Activated CD4-positive, alpha-beta T cell treated with anti-CD3 and anti-CD28 coated beads, Interleukin-2, amount 50 U/mL, for 4 hours (primary cell): ENCODE data around the gene SP9.

ENCODE experiments used
- DNase-seq, 2 experiments: peaks; one replicate each; pipeline ENCODE4 v3.0.0-alpha.2; 2020

SP9 gene

GRCh38 chr2:174333372-174334277 lies 1.1 kb upstream of the SP9 start:
- DNase-seq: no peak

- no peak for DNase-seq
These were observed 457 bp upstream of the SP9 start for GRCh38 chr2:174334278-174334715.

- DNase-seq: no peak
These were observed 667 bp downstream of the SP9 start for GRCh38 chr2:174335254-174335987.

GRCh38 chr2:174335988-174336500 lies 1.3 kb downstream of the SP9 start:
- no peak for DNase-seq

GRCh38 chr2:174336501-174337336 lies 2.0 kb downstream of the SP9 start:
- DNase-seq: no peak

GRCh38 chr2:174337337-174338146 lies 2.8 kb downstream of the SP9 start:
- no peak for DNase-seq

- DNase-seq: no peak
These were observed 3.4 kb downstream of the SP9 start for GRCh38 chr2:174338147-174338605.

- no peak for DNase-seq
These were observed 4.2 kb downstream of the SP9 start for GRCh38 chr2:174338671-174339560.

- DNase-seq: no peak
These were observed 5.0 kb downstream of the SP9 start for GRCh38 chr2:174339561-174340399.

- DNase-seq: no peak
These were observed 5.9 kb downstream of the SP9 start for GRCh38 chr2:174340400-174341292.

GRCh38 chr2:174341293-174341994 lies 6.7 kb downstream of the SP9 start:
- DNase-seq: peak; percentile 85 to 88

- DNase-seq: no peak
These were observed 7.4 kb downstream of the SP9 start for GRCh38 chr2:174341995-174342685.

- DNase-seq: no peak
These were observed 8.1 kb downstream of the SP9 start for GRCh38 chr2:174342686-174343342.

GRCh38 chr2:174343343-174343622 lies 8.5 kb downstream of the SP9 start:
- no peak for DNase-seq

GRCh38 chr2:174343623-174344455 lies 9.1 kb downstream of the SP9 start:
- DNase-seq: no peak
